Suprapubic skin (tissue), 4 donors: ENCODE data around the gene PDE4D. TPM values are rescaled to one million over a fixed set of nuclear protein-coding genes. Genes with fewer than 3 reads are reported as not detected.

ENCODE experiments used
- DNase-seq, 2 donors: peaks; one replicate each; pipeline ENCODE4 v3.0.0-alpha.2; 2019; ENCODE audit warnings: low spot score in 2 of 2
- H3K27ac ChIP-seq: fragments of 200-600 bp; sonication (generic); one replicate; pipeline ENCODE4 v1.5.1; 2019
- H3K27me3 ChIP-seq: fragments of 200-600 bp; sonication (generic); one replicate; pipeline ENCODE4 v1.5.1; 2019
- H3K36me3 ChIP-seq: fragments of 200-600 bp; sonication (generic); one replicate; pipeline ENCODE4 v1.5.1; 2019
- H3K4me1 ChIP-seq: fragments of 200-600 bp; sonication (generic); one replicate; pipeline ENCODE4 v1.5.1; 2019
- H3K4me3 ChIP-seq: fragments of 200-600 bp; sonication (generic); one replicate; pipeline ENCODE4 v1.5.1; 2019; ENCODE audit warnings: mild to moderate bottlenecking
- H3K9me3 ChIP-seq: fragments of 200-600 bp; sonication (generic); one replicate; pipeline ENCODE4 v1.5.1; 2019
- EP300 ChIP-seq: sonication (generic); formaldehyde crosslinking; IDR thresholded peaks from one replicate; pipeline ENCODE4 v1.6.1; 2017; ENCODE audit warnings: antibody characterized with exemption
- POLR2A ChIP-seq, 2 donors: fragments of 450-650 bp; IDR thresholded peaks; one replicate each; pipeline ENCODE4 v1.6.1; 2017; ENCODE audit warnings: antibody characterized with exemption in 2 of 2, mild to moderate bottlenecking in 2 of 2, moderate library complexity in 2 of 2
- POLR2AphosphoS5 ChIP-seq, 3 donors: sonication (generic); formaldehyde crosslinking; IDR thresholded peaks; one replicate each; pipeline ENCODE4 v1.6.1; 2017; ENCODE audit warnings: antibody characterized with exemption in 3 of 3
- WGBS: methylation state at CpG from one replicate; pipeline ENCODE4 v1.1.5; 2018; 5-methylcytosine and 5-hydroxymethylcytosine counted together
- total RNA-seq, 4 donors: library from RNA; depleted of rRNA; stranded (reverse); fragments of >200 nt; gene quantifications; one replicate each; pipeline ENCODE4 v1.1.0, GENCODE V29; 2016
- TF ChIP-seq, protein P1 (sequence below), 2 donors: fragments of 200-600 bp in 1 of 2; fragments of 450-650 bp in 1 of 2; sonication (generic) in 1 of 2; IDR thresholded peaks; one replicate each; pipeline ENCODE4 v1.5.1; 2016 to 2019; ENCODE audit warnings: antibody characterized with exemption in 2 of 2, mild to moderate bottlenecking in 1 of 2, moderate library complexity in 1 of 2

PDE4D gene
- total RNA-seq, 4 donors from 2014 or later = 26.8 to 57.2 (median 29.9) TPM

DNA sequence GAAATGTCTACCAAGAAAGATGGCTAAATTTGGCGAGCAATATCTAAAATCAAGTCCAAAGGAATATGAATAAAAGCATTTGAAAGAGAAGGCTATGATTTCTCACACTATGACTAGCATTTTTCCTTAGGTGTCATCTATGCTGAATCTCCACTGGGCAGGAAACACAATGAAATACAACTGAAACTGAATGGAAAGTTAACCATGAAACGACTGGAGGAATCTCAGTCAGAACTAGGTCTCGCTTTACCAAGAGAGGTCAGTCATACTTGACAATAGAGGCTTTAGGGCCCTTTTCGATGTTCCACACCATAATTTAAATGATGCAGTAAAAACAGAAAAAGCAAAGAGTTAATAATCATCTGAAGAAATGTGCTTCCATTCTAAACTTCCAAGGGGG is 339.0 kb downstream of the PDE4D start:
- no peak for DNase-seq
- WGBS = 97% methylated on average over 4 of the region's 4 CpGs
- Histone ChIP-seq H3K4me3 (no peak overlapping the region), H3K27ac (no peak overlapping the region), H3K9me3 (no peaks in the 10 kb centered on the region), H3K4me1 (no peaks in the 10 kb centered on the region), H3K36me3 (no peaks in the 10 kb centered on the region), H3K27me3 (no peaks in the 10 kb centered on the region)
- TF ChIP-seq POLR2A (IDR thresholded peaks at IDR 0.05) = no peak
- TF ChIP-seq, protein P1, sequence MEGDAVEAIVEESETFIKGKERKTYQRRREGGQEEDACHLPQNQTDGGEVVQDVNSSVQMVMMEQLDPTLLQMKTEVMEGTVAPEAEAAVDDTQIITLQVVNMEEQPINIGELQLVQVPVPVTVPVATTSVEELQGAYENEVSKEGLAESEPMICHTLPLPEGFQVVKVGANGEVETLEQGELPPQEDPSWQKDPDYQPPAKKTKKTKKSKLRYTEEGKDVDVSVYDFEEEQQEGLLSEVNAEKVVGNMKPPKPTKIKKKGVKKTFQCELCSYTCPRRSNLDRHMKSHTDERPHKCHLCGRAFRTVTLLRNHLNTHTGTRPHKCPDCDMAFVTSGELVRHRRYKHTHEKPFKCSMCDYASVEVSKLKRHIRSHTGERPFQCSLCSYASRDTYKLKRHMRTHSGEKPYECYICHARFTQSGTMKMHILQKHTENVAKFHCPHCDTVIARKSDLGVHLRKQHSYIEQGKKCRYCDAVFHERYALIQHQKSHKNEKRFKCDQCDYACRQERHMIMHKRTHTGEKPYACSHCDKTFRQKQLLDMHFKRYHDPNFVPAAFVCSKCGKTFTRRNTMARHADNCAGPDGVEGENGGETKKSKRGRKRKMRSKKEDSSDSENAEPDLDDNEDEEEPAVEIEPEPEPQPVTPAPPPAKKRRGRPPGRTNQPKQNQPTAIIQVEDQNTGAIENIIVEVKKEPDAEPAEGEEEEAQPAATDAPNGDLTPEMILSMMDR (IDR thresholded peaks at IDR 0.05) = no peak
- TF ChIP-seq POLR2AphosphoS5 (IDR thresholded peaks at IDR 0.05) = no peak
- TF ChIP-seq EP300 = no peak

DNA sequence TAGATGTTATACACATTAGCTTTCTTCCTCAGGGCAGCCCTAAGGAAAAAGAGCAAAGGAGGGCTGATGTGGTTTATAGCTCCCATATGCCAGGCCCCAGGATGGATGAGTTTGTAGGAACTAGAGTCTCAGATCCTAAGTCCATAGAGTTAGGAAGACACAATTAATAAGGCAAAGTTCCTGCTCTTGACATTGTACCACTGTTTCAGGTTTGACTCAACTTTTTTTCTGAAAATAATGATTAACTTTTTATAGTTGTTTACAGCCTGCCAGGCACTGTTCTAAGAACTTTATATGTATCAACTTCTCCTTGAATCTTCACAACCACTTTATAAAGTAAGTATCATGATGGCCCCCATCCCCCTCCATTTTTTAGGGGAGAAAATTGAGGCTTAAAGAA is 339.5 kb downstream of the PDE4D start:
- Histone ChIP-seq H3K27ac (no peak overlapping the region), H3K36me3 (no peaks in the 10 kb centered on the region), H3K4me3 (no peak overlapping the region), H3K9me3 (no peaks in the 10 kb centered on the region), H3K4me1 (no peaks in the 10 kb centered on the region), H3K27me3 (no peaks in the 10 kb centered on the region)
- DNase-seq = no peak
- TF ChIP-seq EP300 (no peak), POLR2A (IDR thresholded peaks at IDR 0.05) (no peak), POLR2AphosphoS5 (IDR thresholded peaks at IDR 0.05) (no peak)
- TF ChIP-seq, protein P1 (IDR thresholded peaks at IDR 0.05) = no peak

DNA sequence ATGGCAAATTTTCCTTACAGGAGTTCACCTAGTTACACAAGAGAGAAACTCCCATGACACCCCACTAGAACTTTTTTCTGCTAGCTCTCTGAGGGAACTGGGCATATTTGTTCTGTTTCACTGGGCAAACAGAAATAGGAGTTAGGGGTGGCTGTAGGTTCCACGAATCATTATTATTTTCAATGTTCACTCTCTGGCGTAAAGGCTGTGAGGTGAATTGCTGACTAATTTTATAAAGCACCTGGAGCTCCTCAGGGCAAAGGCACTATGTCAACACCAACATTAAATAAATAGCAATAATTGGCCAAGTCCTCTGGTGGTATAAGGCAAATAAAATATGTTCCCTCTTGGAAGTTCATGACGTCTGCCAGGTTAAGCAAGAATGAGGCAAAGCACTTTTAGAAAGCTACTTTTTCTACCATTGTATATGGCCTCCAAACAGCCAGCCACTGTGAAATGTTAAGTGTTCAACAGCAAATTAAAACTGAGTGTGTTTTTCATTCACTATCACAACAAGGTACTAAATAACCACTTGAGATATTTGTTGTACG is 344.6 kb downstream of the PDE4D start:
- TF ChIP-seq, protein P1 (IDR thresholded peaks at IDR 0.05) = no peak
- TF ChIP-seq EP300 = no peak
- no peak for TF ChIP-seq POLR2A (IDR thresholded peaks at IDR 0.05)
- no peak for TF ChIP-seq POLR2AphosphoS5 (IDR thresholded peaks at IDR 0.05)
- WGBS = 60% methylated on average over 4 of the region's 4 CpGs
- DNase-seq = no peak
- Histone ChIP-seq H3K4me1 (peaks cover 7% of the 10 kb centered on the region), H3K27me3 (no peaks in the 10 kb centered on the region), H3K36me3 (no peaks in the 10 kb centered on the region), H3K4me3 (no peak overlapping the region), H3K27ac (no peak overlapping the region), H3K9me3 (no peaks in the 10 kb centered on the region)

DNA sequence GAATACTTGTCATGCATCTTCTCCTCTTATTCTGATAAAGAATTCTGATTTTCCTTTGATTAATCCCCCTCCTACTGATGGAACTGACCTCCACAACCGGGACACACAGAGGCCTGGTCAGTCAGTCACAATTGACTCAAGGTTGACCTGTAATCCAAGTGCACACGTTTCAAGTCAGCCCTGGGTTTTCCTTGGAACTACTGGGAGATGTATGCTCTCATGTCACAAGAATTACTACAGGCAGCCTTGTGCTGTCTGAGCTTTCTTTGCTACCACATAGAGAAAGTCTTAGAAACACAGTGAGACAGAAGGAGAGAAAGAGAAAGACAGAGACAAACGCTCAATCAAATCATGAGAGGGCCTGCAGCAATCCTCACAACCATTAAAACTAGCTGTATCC is 345.8 kb downstream of the PDE4D start:
- H3K27me3 ChIP-seq = no peaks in the 10 kb centered on the region
- DNase-seq = no peak
- H3K9me3 ChIP-seq = no peaks in the 10 kb centered on the region
- no peak overlapping the region for H3K27ac ChIP-seq
- H3K4me1 ChIP-seq = peaks cover 18% of the 10 kb centered on the region
- WGBS = 61% methylated on average over 3 of the region's 3 CpGs
- TF ChIP-seq POLR2A (IDR thresholded peaks at IDR 0.05) = no peak
- TF ChIP-seq EP300 = no peak
- TF ChIP-seq, protein P1 (IDR thresholded peaks at IDR 0.05) = no peak
- TF ChIP-seq POLR2AphosphoS5 (IDR thresholded peaks at IDR 0.05) = no peak
- no peak overlapping the region for H3K4me3 ChIP-seq
- H3K36me3 ChIP-seq = no peaks in the 10 kb centered on the region

DNA sequence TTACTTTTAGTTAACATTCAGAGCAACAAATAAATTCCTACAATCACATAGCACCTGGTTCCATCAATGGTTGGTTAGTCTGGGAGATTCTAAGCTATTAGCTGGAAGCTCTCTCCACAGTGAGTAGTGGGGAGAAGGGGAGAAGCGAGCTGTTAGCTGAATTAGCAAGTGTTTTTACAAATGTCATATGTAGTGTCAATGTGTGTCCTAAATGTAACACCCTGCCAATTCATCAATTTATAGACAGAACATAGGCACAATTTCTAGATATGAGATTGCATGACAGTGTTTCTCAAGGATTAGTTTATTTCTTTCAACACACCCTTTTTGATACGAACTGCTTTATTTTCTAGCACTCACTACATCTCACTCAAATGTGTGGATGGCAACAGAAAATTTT is 349.0 kb downstream of the PDE4D start:
- H3K9me3 ChIP-seq = no peaks in the 10 kb centered on the region
- H3K4me1 ChIP-seq = peaks cover 32% of the 10 kb centered on the region
- 91% methylated on average over 2 of the region's 2 CpGs for WGBS
- no peak for TF ChIP-seq POLR2A (IDR thresholded peaks at IDR 0.05)
- TF ChIP-seq POLR2AphosphoS5 (IDR thresholded peaks at IDR 0.05) = no peak
- H3K27me3 ChIP-seq = no peaks in the 10 kb centered on the region
- no peak overlapping the region for H3K27ac ChIP-seq
- DNase-seq = no peak
- H3K36me3 ChIP-seq = no peaks in the 10 kb centered on the region
- H3K4me3 ChIP-seq = no peak overlapping the region
